IPS DF 19.7 (cell line): ENCODE measurements around the gene CPEB3.
A peak's percentile ranks its signal among the peaks of the same experiment; 100 is the strongest.

ENCODE experiments used
- DNase-seq: peaks from one replicate; pipeline ENCODE4 v3.0.0-alpha.2; 2013; ENCODE audit warnings: low read depth, low spot score

CPEB3 gene

DNA sequence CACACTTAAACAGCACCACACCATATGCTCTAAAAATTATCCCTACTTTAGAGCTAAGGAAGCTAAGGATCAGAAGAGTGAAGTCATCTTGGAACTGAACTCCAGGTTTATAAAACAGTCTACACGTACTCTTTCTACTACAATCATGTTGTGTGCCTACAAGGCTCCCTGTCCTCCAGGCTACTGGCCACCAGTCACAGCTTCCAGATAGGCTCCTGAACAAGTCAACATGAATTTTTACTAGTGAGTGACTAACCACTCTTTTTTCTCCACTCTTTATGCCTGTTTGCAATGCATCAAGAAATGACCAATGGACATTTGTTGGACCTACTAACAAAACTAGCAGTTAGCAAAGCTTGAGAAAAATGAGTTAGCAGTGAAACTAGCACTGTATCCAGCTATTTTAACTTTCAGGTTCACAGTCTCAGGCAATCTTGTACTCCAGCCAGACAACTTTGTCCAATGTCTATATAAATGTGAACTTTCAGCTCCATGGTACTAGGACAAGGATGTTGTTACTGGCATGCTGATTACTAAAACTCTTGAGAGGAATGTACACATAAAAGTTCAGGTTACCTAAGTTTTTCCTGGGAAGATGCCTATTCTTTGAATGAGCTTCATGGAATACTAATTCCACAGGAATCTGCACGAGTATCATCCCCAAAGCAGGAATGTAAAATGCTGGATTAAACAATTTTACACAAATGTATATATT is 187.3 kb downstream of the CPEB3 start:
- DNase-seq = no peak

GRCh38 chr10:92102601-92103213 is 188.2 kb downstream of the CPEB3 start:
- DNase-seq = no peak

GRCh38 chr10:92094960-92095359 is 195.9 kb downstream of the CPEB3 start:
- no peak for DNase-seq

DNA sequence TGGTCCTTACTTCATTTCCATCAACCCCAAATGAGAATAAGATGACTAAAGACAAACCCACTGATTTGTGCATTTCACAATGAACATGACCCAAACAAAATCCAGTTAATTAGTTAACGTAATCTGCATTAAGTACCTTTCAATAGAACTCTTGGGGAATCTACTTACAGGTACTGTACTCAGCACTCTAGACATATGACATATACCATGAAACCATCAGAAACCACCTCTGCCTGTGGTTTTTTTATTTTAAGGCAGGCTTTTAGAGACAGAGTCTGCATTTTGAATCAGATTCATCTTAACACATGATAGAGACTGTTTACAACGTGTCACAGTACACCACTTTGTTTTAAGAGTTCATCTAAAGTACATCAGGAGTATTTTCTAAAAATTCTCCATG is 198.9 kb downstream of the CPEB3 start:
- no peak for DNase-seq

- DNase-seq = peak; percentile 60
These were observed 203.0 kb downstream of the CPEB3 start for GRCh38 chr10:92087750-92088395.

GRCh38 chr10:92082583-92083280 is 208.1 kb downstream of the CPEB3 start:
- DNase-seq = no peak

- DNase-seq = no peak
These were observed 209.2 kb downstream of the CPEB3 start for GRCh38 chr10:92081641-92082040.

- DNase-seq = no peak
These were observed 210.6 kb downstream of the CPEB3 start for GRCh38 chr10:92080244-92080643.

DNA sequence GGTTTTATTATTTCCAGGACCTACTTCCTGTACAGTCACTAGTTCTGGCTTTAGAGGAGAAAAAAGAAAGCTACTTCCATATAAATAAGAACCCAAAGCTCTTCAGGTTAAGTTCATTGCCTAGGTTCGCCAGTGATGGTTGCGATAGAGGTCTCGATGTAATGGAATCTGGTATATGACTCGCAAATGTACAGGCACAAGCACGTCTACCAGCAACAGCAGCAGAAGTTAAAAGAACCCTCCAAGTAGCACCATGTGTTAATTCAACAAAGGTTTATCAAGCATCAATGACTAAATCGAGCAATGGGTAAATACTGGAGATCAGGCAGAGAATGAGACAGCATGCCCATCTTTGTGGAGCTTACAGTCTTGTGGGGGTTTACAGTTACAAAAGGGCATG is 211.9 kb downstream of the CPEB3 start:
- DNase-seq = no peak

- DNase-seq = no peak
These were observed 214.2 kb downstream of the CPEB3 start for GRCh38 chr10:92076722-92077121.

DNA sequence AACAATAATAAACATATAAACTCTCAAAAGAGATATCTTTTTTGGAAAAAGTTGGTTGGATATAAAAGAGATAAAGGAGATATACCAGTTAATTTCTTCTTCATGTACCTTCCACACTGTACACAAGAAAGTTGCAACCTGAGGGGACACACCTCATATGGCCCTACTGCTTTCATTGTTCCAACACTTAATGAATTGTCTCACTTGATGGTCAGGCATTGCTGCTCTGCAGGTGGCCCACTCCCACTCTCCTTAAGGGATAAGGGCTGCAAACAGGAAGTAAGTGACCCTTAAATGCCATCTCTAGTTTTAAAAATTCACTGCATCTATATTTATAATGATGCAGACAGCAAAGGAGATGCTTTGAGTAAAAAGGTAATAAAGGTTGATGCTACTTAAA is 215.0 kb downstream of the CPEB3 start:
- no peak for DNase-seq

DNA sequence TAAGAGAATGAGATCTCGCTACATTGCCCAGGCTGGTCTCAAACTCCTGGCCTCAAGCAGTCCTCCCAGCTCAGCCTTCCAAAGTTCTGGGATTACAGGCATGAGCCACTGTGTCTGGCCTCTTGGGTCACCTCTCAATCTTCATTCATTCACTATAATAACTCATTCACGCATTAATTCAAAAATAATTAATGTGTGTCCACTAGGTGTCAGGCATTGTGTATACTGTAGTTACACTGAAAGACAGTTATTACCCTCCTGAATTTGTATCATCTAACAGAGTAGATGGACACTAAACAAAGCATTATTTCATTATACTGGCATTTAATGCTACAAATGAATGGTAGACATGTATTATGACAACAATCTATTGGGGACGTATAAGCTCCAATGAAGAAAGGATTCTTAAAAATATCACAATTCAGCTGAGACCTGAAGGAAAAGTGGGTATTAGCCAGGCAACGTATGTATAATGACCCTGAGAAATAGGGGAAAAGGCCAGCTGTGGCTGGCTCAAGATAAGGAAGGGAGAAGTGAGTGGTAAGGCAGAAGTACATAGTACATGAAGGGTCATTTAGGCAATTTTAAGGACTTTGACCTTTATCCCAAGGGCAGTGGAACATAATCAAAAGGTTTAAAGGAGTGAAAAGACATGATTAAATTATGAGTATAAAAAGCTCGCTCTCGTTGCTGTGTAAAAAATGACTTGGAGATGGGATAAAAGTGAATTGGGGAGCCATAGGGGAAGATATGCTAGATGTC is 216.6 kb downstream of the CPEB3 start:
- no peak for DNase-seq

DNA sequence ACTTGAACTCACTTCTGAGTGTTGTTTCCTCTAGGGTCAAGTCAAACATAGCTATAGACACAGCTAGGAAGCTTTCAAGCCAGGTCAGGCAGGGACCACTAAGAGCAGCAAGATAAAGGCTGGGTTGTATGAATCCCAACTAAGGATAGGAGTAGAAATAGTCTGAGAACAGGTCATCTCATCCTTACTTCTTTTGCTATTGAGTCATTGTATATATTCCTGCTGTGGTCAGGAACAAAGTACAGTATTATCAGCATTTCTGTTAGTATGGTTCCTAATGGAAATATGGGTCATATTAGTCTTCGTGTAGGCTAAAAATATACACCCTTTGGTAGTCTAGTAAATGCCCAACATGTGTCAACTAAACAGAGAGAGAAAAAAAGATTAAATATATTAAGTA is 222.0 kb downstream of the CPEB3 start:
- no peak for DNase-seq

GRCh38 chr10:92066386-92066785 is 224.5 kb downstream of the CPEB3 start:
- no peak for DNase-seq

GRCh38 chr10:92064506-92064905 is 226.4 kb downstream of the CPEB3 start:
- DNase-seq = no peak

- DNase-seq = no peak
These were observed 228.6 kb downstream of the CPEB3 start for GRCh38 chr10:92062273-92062672.

DNA sequence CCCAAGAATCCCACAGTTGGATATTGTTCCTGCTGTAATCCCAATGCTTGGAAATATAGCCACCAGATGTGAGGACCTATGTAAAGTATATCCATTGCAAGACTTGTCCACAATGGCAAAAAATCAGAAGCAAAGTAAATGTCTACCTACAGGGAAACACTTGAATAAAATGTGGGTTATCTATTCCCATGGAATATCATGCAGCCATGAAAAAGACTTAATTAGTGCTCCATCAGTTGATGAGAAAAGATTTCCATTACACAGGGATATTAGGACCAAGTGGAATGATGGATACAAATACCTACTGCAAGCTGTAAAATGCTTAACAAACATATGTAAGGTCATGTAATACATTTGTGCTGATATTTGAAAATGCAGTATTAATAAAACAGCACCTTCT is 236.1 kb downstream of the CPEB3 start:
- DNase-seq = no peak

- DNase-seq = no peak
These were observed 238.1 kb downstream of the CPEB3 start for GRCh38 chr10:92052741-92053140.

- no peak for DNase-seq
These were observed 238.8 kb downstream of the CPEB3 start for GRCh38 chr10:92052088-92052487.

- DNase-seq = no peak
These were observed 243.7 kb downstream of the CPEB3 start for GRCh38 chr10:92047215-92047614.

DNA sequence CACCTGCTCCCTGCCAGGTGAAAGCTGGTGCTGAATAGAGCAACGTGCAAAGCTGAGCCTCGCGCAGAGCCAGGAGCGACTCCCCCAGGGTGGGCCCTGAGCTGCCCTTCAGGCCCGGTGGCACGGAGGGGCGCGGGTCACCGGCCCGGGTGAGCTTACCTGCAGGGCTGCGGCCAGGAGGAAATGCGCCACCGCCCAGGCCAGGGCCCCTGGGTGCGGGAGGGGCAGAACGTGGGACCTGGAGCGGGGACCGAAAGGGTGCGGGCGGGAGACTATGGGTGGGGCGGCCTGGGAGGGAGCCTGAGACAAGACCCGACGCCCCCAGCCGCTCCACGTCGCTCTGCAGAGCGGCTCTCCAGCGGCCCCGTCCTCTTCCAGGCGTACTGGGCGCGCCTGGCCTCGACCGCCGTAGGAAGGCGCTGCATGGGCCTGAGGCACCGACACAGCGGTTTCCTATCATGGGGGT is 245.2 kb downstream of the CPEB3 start:
- no peak for DNase-seq

DNA sequence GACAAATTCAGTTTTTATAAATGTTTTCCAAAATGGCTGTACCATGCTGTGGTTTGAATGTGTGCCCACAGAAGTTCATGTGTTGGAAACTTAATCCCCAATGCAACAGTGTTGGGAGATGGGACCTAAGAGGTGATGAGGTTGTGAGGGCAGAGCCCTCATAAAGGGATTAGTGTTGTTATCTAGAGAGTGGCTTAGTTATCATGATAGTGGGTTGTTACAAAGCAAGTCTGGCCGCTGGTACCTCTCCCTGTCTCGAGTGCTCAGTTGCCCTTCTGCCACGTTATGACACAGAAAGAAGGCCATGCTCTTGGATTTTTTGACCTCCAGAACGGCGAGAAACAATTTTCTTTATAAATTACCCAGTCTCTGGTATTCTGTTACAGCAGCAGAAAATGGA is 248.3 kb downstream of the CPEB3 start:
- no peak for DNase-seq
